ENCODE measurements around the gene TACC2.

DNA sequence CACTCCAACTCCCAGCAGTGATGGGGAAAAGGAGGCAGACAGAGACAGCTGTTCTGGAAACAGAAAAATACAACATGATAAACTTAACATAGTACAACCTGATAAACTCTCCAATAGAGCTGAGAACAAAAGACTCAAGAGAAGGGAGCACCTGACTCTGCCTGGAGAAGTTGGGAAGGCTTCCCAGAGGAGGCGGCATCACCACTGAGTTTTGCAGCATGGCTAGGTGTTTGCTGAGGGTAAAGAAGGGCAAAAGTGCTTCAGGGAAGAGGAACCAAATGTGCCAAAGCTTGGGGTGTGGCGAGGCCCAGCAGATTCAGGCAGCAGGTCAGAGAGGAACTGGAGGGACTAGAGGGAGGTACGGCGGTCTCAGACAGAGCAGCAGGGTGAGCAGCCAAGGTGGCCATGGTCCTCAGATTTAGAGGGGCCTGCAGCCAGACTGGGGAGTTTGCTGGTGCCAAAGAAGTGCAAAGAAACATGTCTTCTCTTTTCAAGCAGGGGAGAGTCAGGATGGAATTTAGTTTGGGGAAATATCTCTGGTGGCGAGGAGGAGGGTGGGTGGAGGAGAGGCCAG lies 162.2 kb downstream of the TACC2 start:
- TF ChIP-seq CTCF (IDR thresholded peaks at IDR 0.05) (no peak), POLR2A (IDR thresholded peaks at IDR 0.05) (no peak), EP300 (IDR thresholded peaks at IDR 0.05) (no peak)
